Cerebellar nuclear complex (tissue), 1 donor: Measurements from ENCODE around the gene RAI1.

ENCODE experiments used
- DNase-seq, 2 experiments: peaks; one replicate each; lab custom pipeline; 2025; lab: John Stamatoyannopoulos, UW

RAI1 gene

DNA sequence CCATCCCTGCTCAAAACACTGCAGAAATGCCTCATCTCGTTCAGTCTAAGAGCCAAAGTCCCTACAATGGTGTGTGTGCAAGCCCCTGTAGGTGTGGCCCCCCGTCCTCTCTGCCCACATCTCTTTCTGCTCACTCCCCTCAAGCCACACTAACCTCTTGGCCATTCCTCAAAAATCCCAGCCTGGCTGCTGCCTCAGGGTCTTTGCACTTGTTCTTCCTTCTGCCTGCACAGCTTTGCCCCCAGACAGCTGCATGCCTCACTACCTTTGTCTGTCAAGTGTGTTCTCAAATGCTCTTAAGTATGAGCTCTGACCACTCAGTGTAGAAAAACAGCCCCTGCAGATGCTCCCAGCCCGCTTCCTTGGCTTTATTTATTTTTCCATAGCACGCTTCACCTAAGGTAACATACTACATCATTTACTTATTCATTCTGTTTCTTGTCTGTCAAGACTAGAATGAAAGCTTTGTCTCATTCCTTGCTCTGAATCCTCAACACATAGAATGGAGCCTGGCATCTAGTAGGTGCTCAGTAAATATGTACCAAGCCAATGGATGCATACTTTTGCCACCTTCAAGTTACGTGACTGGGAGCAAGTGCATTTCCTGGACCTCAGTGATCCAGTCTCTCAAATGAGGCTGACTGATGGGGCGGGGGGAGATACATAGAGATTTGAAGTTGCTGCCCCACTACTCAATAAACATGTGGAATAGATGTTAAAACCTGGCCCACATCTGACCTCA lies 38.1 kb downstream of the RAI1 start:
- no peak for DNase-seq

GRCh38 chr17:17719966-17720543 lies 38.8 kb downstream of the RAI1 start:
- no peak for DNase-seq

GRCh38 chr17:17721140-17721668 lies 39.9 kb downstream of the RAI1 start:
- DNase-seq: no peak

DNA sequence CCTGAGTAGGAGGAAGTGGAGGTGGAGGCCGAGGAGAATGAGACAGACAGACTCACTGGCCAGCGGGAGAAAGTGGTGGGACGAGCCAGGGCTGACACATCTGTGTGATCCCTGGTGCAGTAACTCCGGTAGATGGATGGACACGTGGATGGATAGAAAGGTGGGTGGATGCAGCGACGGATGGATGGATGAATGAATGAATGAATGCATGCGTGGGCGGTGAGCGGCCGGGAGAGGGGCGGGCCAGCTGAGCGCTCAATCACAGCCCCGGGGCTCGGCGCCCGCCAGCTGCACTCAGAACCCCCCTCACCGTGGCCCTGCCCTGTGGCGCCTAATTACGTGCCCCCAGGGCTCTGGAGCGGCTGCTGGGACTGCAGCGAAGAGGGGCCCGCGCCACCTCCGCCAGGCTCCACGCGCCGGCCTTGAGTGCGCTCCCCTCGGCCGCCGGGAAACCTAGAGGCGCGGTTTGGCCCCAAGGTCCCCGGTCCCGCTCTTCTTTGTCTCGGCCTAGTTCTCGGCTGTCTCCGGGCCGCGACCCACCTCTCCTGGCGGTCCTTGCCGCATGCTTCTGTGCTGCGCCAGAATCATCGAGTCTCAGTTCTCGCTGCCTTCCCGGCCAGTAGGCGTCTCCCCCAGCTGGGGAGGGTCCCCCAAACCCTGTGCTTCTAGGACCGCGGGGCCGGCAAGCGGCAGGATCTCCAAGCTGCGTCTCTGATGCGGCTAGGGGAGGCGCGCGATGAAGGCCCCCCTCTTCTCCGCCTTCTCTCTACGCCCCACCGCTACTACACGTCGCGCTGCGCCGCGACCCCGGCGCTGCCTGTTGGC lies 41.0 kb downstream of the RAI1 start:
- DNase-seq: no peak

GRCh38 chr17:17722906-17723353 lies 41.7 kb downstream of the RAI1 start:
- no peak for DNase-seq

GRCh38 chr17:17723354-17724261 lies 42.4 kb downstream of the RAI1 start:
- no peak for DNase-seq

GRCh38 chr17:17724307-17725010 lies 43.2 kb downstream of the RAI1 start:
- no peak for DNase-seq

- no peak for DNase-seq
Measured at GRCh38 chr17:17725011-17725751, 43.9 kb downstream of the RAI1 start.

DNA sequence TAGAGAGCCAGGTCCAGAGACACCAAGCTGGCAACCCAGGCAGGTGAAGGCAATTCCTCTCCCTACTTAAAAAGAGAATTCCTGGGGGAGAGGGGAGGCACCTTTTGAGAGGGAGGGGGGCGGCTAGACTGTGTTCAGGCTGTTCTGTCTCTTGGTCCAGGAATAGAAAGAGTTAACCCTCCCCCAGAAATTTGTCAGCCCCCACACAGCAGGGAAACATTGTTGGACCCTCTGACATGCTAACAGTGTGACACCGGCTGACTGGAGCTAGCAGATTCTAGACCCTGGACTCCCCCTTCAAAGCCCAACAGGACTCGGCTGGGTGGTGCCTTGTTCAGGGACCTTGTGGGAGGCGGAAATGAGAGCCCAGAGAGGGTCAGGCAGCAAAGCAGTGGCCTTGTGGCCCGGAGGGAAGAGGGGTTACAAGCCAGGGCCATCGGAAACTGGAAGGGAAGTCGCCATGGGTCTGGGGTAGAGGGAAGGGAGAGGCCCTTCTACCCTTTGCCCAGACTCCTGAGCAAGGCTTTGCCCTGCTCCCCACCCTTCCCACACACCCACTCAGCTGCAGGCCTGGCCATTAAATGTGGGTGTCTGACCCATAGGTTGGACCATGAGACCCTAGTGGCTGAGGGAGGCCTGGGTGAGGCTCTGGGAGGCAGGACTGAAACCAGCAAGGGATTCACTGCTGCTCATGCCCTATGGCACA lies 44.6 kb downstream of the RAI1 start:
- no peak for DNase-seq

- DNase-seq: no peak
Measured at GRCh38 chr17:17726458-17727060, 45.3 kb downstream of the RAI1 start.

GRCh38 chr17:17727111-17727659 lies 45.9 kb downstream of the RAI1 start:
- no peak for DNase-seq

DNA sequence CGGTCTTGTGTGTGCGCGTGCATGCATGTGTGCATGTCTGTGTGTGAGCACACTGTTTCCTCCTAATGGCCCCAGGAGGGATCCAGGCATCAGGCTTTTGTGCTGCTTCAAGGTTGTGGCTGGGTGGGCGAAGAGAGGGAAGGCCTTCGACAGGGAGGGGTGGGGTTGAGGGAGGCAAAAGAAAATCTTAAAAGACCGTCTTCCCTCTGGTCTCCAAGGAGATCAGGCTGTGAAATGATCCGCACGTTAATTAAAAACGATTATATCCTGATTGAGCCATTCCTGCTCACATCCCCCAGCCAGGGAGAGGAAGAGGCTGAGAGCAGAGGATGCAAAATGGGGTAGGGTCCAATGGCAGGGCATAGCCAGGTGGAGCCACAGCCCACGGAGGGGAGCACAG lies 46.9 kb downstream of the RAI1 start:
- DNase-seq: no peak

DNA sequence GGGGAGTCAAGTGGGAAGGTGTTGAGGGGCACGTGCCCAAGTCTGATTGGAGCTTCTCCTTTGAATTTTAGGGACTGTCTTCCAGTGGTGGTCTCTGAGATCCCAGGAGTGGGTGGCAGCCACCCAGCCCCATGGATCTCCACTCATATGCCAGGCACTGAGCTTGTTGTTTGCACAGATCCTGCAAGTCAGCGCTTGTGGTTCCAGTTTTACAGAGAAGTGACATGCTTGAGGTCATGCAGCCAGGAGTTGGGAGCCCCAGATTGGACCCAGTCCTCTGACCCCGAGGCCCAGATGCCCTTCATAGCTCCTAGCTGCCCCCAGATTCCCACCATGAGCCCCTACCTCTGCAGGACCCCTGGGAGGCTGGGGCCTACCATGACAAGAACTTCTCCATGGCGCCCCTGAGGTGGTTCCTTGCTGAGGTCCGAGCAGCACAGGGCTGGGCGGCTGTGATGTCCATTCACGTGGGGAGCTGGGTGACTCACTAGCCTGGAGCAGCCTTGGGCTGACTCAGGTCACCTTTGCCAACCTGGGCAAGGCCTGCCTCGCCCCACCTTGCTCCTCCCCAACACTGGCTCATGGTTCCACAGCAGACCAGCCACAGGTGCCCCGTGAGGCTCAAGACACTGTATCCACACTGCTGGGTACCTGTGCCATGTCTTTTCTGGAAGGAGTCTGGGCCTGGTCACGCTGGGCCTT lies 47.4 kb downstream of the RAI1 start:
- DNase-seq: no peak

DNA sequence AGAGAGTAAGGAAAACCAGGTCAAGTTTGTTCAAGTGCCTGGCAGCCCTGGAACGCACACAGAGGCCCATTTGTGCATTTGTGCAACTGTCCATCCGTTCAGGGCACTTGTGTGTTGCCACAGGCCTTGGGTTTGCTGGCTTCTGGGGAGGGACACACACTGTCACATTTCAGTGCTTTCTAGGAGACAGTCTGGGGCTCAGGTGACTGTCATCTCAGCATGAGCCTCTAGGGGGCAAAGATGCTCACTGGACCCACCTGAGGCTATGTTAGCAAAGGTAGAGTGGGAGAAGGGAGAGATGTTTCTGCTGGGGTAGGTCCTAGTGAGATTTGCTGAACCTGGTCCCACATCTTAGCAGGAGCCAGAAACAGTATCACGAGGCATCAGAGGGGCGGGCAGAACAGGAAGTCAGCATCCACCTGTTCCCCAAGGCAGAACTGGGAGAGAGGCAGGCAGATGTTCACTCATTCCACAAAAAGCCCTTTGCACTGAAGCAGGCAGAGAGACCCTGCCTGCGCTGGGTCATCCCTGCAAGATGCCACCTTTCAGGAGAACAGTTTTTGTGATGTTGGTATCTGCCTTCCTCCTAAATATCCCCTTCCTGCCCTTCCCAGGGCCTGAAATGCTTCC lies 48.5 kb downstream of the RAI1 start:
- peak in 1 of 2 experiments; percentile 43 for DNase-seq

GRCh38 chr17:17730250-17730935 lies 49.1 kb downstream of the RAI1 start:
- DNase-seq: no peak

DNA sequence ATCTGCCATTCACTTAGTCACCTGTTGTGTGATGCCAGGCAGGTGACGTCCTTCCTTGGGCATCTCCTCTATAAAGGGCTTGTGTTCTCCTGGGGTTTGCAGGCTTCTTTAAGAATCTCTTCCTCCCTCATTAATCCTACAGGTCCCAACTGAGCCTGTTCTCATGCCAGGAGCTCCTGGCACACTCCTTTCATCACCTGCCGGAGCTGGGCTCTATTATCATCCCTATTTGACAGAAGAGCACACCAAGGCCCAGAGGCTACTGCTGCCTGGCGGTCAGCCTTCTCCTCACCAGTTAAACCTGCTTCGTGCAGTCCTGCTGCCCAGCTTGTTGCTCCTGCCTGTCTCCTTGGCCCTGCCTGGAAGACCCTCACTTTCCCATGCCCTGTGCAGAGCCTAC lies 51.2 kb downstream of the RAI1 start:
- DNase-seq: no peak
